Neural crest cell (in vitro differentiated cells): ENCODE measurements around the gene ZNF302. TPM values are rescaled to one million over a fixed set of nuclear protein-coding genes. Genes with fewer than 3 reads are reported as not detected.

Experiments
- DNase-seq: peaks from one replicate; pipeline ENCODE4 v3.0.0; 2021; ENCODE audit warnings: low read depth, mixed read lengths, low spot score
- H3K27ac Mint-ChIP-seq: one replicate; pipeline ENCODE4 v1.8.0; 2021; ENCODE audit warnings: mild to moderate bottlenecking, mixed read lengths; ENCODE audit not compliant: unreplicated experiment
- H3K27me3 Mint-ChIP-seq: 2 replicates; pipeline ENCODE4 v1.8.0; 2021; ENCODE audit warnings: low read depth, mild to moderate bottlenecking, mixed read lengths
- H3K36me3 Mint-ChIP-seq: 2 replicates; pipeline ENCODE4 v1.8.0; 2021; ENCODE audit warnings: low read depth, mild to moderate bottlenecking, mixed read lengths
- H3K4me1 Mint-ChIP-seq: 2 replicates; pipeline ENCODE4 v1.8.0; 2021; ENCODE audit warnings: mixed read lengths
- H3K4me3 Mint-ChIP-seq: one replicate; pipeline ENCODE4 v1.8.0; 2021; ENCODE audit warnings: mild to moderate bottlenecking, mixed read lengths
- H3K9me3 Mint-ChIP-seq: 2 replicates; pipeline ENCODE4 v1.8.0; 2021; ENCODE audit warnings: mixed read lengths
- total RNA-seq: library from RNA; stranded (reverse); gene quantifications from 2 replicates; pipeline ENCODE4 v1.2.1, GENCODE V29; 2021
- TF ChIP-seq, protein P1 (sequence below): fragments of 200-600 bp; sonication (generic); conservative IDR thresholded peaks from 2 replicates; pipeline ENCODE4 v1.5.0; 2021; ENCODE audit warnings: antibody characterized with exemption, mild to moderate bottlenecking

The ZNF302 gene
- total RNA-seq, 1 donor from 2014 or later, result 37.0 TPM

GRCh38 chr19:34645551-34645950 lies 31.9 kb upstream of the ZNF302 start:
- TF ChIP-seq, protein P1, sequence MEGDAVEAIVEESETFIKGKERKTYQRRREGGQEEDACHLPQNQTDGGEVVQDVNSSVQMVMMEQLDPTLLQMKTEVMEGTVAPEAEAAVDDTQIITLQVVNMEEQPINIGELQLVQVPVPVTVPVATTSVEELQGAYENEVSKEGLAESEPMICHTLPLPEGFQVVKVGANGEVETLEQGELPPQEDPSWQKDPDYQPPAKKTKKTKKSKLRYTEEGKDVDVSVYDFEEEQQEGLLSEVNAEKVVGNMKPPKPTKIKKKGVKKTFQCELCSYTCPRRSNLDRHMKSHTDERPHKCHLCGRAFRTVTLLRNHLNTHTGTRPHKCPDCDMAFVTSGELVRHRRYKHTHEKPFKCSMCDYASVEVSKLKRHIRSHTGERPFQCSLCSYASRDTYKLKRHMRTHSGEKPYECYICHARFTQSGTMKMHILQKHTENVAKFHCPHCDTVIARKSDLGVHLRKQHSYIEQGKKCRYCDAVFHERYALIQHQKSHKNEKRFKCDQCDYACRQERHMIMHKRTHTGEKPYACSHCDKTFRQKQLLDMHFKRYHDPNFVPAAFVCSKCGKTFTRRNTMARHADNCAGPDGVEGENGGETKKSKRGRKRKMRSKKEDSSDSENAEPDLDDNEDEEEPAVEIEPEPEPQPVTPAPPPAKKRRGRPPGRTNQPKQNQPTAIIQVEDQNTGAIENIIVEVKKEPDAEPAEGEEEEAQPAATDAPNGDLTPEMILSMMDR, result no peak
- Mint-ChIP-seq H3K27ac (peak overlapping the region; percentile 58), H3K9me3 (no peaks in the 10 kb centered on the region), H3K27me3 (peaks cover 19% of the 10 kb centered on the region), H3K4me3 (no peak overlapping the region), H3K4me1 (no peaks in the 10 kb centered on the region), H3K36me3 (no peaks in the 10 kb centered on the region)
- no peak for DNase-seq

DNA sequence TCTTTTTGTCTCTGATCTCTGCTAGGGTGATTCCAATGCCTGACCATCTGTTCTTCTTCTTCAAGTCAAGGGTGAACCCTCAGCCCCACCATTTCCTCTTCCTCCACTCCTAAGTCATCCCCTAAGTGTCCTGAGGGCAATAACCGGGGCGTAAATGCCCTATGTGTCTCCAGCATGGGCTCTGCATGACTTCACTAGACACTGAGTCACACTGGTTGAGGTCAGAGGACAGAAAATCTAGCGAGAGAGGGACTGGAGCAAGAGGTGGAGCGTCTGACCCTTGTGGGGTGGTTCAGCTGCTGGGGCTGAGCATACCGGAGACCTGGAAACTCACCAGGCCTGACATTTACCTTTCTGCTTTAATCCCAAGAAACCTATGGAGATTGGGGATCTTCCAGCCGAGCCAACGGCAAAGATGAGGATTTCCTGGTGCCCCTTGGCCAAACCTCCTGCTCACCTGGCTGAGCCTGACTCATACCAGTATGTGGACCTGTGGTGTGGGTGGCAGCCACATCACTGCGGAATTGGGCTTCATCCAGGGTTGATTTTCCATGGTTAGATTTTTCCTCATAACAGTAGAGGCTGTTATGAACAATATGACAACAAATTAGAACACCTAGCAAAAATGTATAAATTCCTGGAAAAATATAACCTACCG lies 27.5 kb upstream of the ZNF302 start:
- Mint-ChIP-seq H3K27me3 (peaks cover 17% of the 10 kb centered on the region), H3K27ac (no peak overlapping the region), H3K4me3 (no peak overlapping the region), H3K9me3 (peaks cover 17% of the 10 kb centered on the region), H3K36me3 (peaks cover 4% of the 10 kb centered on the region), H3K4me1 (no peaks in the 10 kb centered on the region)
- TF ChIP-seq, protein P1, result no peak
- no peak for DNase-seq

DNA sequence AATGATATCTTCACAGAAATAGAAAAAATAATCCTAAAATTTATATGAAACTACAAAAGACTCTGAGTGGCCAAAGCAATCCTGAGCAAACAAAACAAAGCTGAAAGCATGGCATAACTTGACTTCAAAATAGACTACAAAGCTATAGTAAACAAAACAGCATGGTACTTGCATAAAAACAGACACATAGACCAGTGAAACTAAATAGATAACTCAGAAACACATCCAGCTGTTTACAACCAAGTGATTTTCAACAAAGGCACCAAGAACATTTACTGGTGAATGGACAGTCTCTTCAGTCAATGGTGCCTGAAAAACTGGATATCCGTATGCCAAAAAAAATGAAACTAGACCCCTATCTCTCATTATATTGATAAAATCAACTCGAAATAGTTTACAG lies 25.7 kb upstream of the ZNF302 start:
- Mint-ChIP-seq H3K27me3 (peaks cover 24% of the 10 kb centered on the region), H3K9me3 (peaks cover 17% of the 10 kb centered on the region), H3K4me1 (no peaks in the 10 kb centered on the region), H3K4me3 (no peak overlapping the region), H3K36me3 (peaks cover 4% of the 10 kb centered on the region), H3K27ac (no peak overlapping the region)
- TF ChIP-seq, protein P1, result no peak
- no peak for DNase-seq

- H3K9me3 Mint-ChIP-seq, result peaks cover 17% of the 10 kb centered on the region
- no peak for DNase-seq
- H3K4me3 Mint-ChIP-seq, result no peak overlapping the region
- H3K27ac Mint-ChIP-seq, result no peak overlapping the region
- peaks cover 53% of the 10 kb centered on the region for H3K27me3 Mint-ChIP-seq
- peaks cover 4% of the 10 kb centered on the region for H3K36me3 Mint-ChIP-seq
- TF ChIP-seq, protein P1, result no peak
- no peaks in the 10 kb centered on the region for H3K4me1 Mint-ChIP-seq
Observed at GRCh38 chr19:34654796-34655195, 22.7 kb upstream of the ZNF302 start.

- TF ChIP-seq, protein P1, result no peak
- Mint-ChIP-seq H3K9me3 (peaks cover 16% of the 10 kb centered on the region), H3K4me3 (no peak overlapping the region), H3K36me3 (peaks cover 4% of the 10 kb centered on the region), H3K27ac (no peak overlapping the region), H3K27me3 (peaks cover 58% of the 10 kb centered on the region), H3K4me1 (no peaks in the 10 kb centered on the region)
- no peak for DNase-seq
Observed at GRCh38 chr19:34655651-34656050, 21.8 kb upstream of the ZNF302 start.
